ENCODE results near the gene LIPG. TPM values are rescaled to one million over a fixed set of nuclear protein-coding genes. Genes with fewer than 3 reads are reported as not detected.

Gene LIPG
- polyA plus RNA-seq, 4 donors: 1.9 to 33.0 (median 17.8) TPM

- no peak for FAIRE-seq
- Histone ChIP-seq H3K36me3 (ENCODE audit: control insufficient read depth in 3 of 3, insufficient read depth in 2 of 3, low read depth in 1 of 3, low read length in 3 of 3) (no peaks in the 10 kb centered on the region), H3K27me3 (ENCODE audit: control insufficient read depth in 3 of 3, insufficient read depth in 3 of 3, low read length in 3 of 3) (no peaks in the 10 kb centered on the region), H3K4me1 (ENCODE audit: control insufficient read depth in 3 of 3, insufficient read depth in 2 of 3, low read depth in 1 of 3, low read length in 2 of 3) (peaks cover 0 to 22% (median 0%) of the 10 kb centered on the region in 3 donors), H3K27ac (ENCODE audit: low read depth in 1 of 3, low read length in 2 of 3) (no peak overlapping the region), H3K9me3 (ENCODE audit: control insufficient read depth in 2 of 2, insufficient read depth in 1 of 2, low read depth in 1 of 2, low read length in 1 of 2) (no peaks in the 10 kb centered on the region), H3K4me3 (ENCODE audit: low read depth in 1 of 3, low read length in 3 of 3) (no peak overlapping the region)
- 71 to 78% (median 77%) methylated on average over 3 of the region's 3 CpGs for WGBS, 3 donors
- DNase-seq: no peak
These were observed 59.4 kb downstream of the LIPG start for GRCh38 chr18:49621301-49621700.

- FAIRE-seq: no peak
- Histone ChIP-seq H3K27me3 (ENCODE audit: control insufficient read depth in 3 of 3, insufficient read depth in 3 of 3, low read length in 3 of 3) (no peaks in the 10 kb centered on the region), H3K27ac (ENCODE audit: low read depth in 1 of 3, low read length in 2 of 3) (no peak overlapping the region), H3K9me3 (ENCODE audit: control insufficient read depth in 2 of 2, insufficient read depth in 1 of 2, low read depth in 1 of 2, low read length in 1 of 2) (no peaks in the 10 kb centered on the region), H3K4me3 (ENCODE audit: low read depth in 1 of 3, low read length in 3 of 3) (no peak overlapping the region), H3K4me1 (ENCODE audit: control insufficient read depth in 3 of 3, insufficient read depth in 2 of 3, low read depth in 1 of 3, low read length in 2 of 3) (peaks cover 0 to 24% (median 0%) of the 10 kb centered on the region in 3 donors), H3K36me3 (ENCODE audit: control insufficient read depth in 3 of 3, insufficient read depth in 2 of 3, low read depth in 1 of 3, low read length in 3 of 3) (no peaks in the 10 kb centered on the region)
- 68 to 83% (median 71%) methylated on average over 11 to 12 of the region's 12 CpGs for WGBS, 3 donors
- no peak for DNase-seq
These were observed 60.0 kb downstream of the LIPG start for GRCh38 chr18:49621717-49622351.

GRCh38 chr18:49623571-49623970 is 61.7 kb downstream of the LIPG start:
- no peak for DNase-seq
- no peak for FAIRE-seq
- WGBS, 3 donors: 88 to 93% (median 93%) methylated on average over 6 of the region's 6 CpGs
- no peak overlapping the region for H3K27ac ChIP-seq (ENCODE audit: low read depth in 1 of 3, low read length in 2 of 3)
- no peaks in the 10 kb centered on the region for H3K27me3 ChIP-seq (ENCODE audit: control insufficient read depth in 3 of 3, insufficient read depth in 3 of 3, low read length in 3 of 3)
- H3K9me3 ChIP-seq (ENCODE audit: control insufficient read depth in 2 of 2, insufficient read depth in 1 of 2, low read depth in 1 of 2, low read length in 1 of 2): no peaks in the 10 kb centered on the region
- no peaks in the 10 kb centered on the region for H3K36me3 ChIP-seq (ENCODE audit: control insufficient read depth in 3 of 3, insufficient read depth in 2 of 3, low read depth in 1 of 3, low read length in 3 of 3)
- H3K4me1 ChIP-seq (ENCODE audit: control insufficient read depth in 3 of 3, insufficient read depth in 2 of 3, low read depth in 1 of 3, low read length in 2 of 3): peaks cover 0 to 20% (median 0%) of the 10 kb centered on the region in 3 donors
- H3K4me3 ChIP-seq (ENCODE audit: low read depth in 1 of 3, low read length in 3 of 3): no peak overlapping the region

GRCh38 chr18:49625021-49625691 is 63.3 kb downstream of the LIPG start:
- FAIRE-seq: no peak
- Histone ChIP-seq H3K27ac (ENCODE audit: low read depth in 1 of 3, low read length in 2 of 3) (no peak overlapping the region), H3K36me3 (ENCODE audit: control insufficient read depth in 3 of 3, insufficient read depth in 2 of 3, low read depth in 1 of 3, low read length in 3 of 3) (no peaks in the 10 kb centered on the region), H3K27me3 (ENCODE audit: control insufficient read depth in 3 of 3, insufficient read depth in 3 of 3, low read length in 3 of 3) (no peaks in the 10 kb centered on the region), H3K4me3 (ENCODE audit: low read depth in 1 of 3, low read length in 3 of 3) (no peak overlapping the region), H3K4me1 (ENCODE audit: control insufficient read depth in 3 of 3, insufficient read depth in 2 of 3, low read depth in 1 of 3, low read length in 2 of 3) (peaks cover 5 to 24% (median 9%) of the 10 kb centered on the region in 3 donors), H3K9me3 (ENCODE audit: control insufficient read depth in 2 of 2, insufficient read depth in 1 of 2, low read depth in 1 of 2, low read length in 1 of 2) (no peaks in the 10 kb centered on the region)
- DNase-seq: peak in 1 of 2 donors; percentile 36
- 59 to 77% (median 69%) methylated on average over 9 of the region's 9 CpGs for WGBS, 3 donors

- H3K4me3 ChIP-seq (ENCODE audit: low read depth in 1 of 3, low read length in 3 of 3): no peak overlapping the region
- H3K27ac ChIP-seq (ENCODE audit: low read depth in 1 of 3, low read length in 2 of 3): no peak overlapping the region
- FAIRE-seq (no peak), DNase-seq (peak in 1 of 2 donors; percentile 37)
- 68 to 73% (median 72%) methylated on average over 7 to 8 of the region's 8 CpGs for WGBS, 3 donors
- H3K27me3 ChIP-seq (ENCODE audit: control insufficient read depth in 3 of 3, insufficient read depth in 3 of 3, low read length in 3 of 3): no peaks in the 10 kb centered on the region
- peaks cover 6 to 41% (median 12%) of the 10 kb centered on the region in 3 donors for H3K4me1 ChIP-seq (ENCODE audit: control insufficient read depth in 3 of 3, insufficient read depth in 2 of 3, low read depth in 1 of 3, low read length in 2 of 3)
- no peaks in the 10 kb centered on the region for H3K9me3 ChIP-seq (ENCODE audit: control insufficient read depth in 2 of 2, insufficient read depth in 1 of 2, low read depth in 1 of 2, low read length in 1 of 2)
- no peaks in the 10 kb centered on the region for H3K36me3 ChIP-seq (ENCODE audit: control insufficient read depth in 3 of 3, insufficient read depth in 2 of 3, low read depth in 1 of 3, low read length in 3 of 3)
These were observed 65.1 kb downstream of the LIPG start for GRCh38 chr18:49626842-49627467.

- Histone ChIP-seq H3K27me3 (ENCODE audit: control insufficient read depth in 3 of 3, insufficient read depth in 3 of 3, low read length in 3 of 3) (no peaks in the 10 kb centered on the region), H3K36me3 (ENCODE audit: control insufficient read depth in 3 of 3, insufficient read depth in 2 of 3, low read depth in 1 of 3, low read length in 3 of 3) (no peaks in the 10 kb centered on the region), H3K4me1 (ENCODE audit: control insufficient read depth in 3 of 3, insufficient read depth in 2 of 3, low read depth in 1 of 3, low read length in 2 of 3) (peaks cover 6 to 42% (median 12%) of the 10 kb centered on the region in 3 donors), H3K4me3 (ENCODE audit: low read depth in 1 of 3, low read length in 3 of 3) (no peak overlapping the region), H3K9me3 (ENCODE audit: control insufficient read depth in 2 of 2, insufficient read depth in 1 of 2, low read depth in 1 of 2, low read length in 1 of 2) (no peaks in the 10 kb centered on the region), H3K27ac (ENCODE audit: low read depth in 1 of 3, low read length in 2 of 3) (no peak overlapping the region)
- 63 to 87% (median 82%) methylated on average over 3 of the region's 3 CpGs for WGBS, 3 donors
- no peak for FAIRE-seq
- peak in 1 of 2 donors; percentile 82 for DNase-seq
These were observed 66.3 kb downstream of the LIPG start for GRCh38 chr18:49628119-49628518.

GRCh38 chr18:49628881-49629795 is 67.3 kb downstream of the LIPG start:
- peaks cover 6 to 42% (median 12%) of the 10 kb centered on the region in 3 donors for H3K4me1 ChIP-seq (ENCODE audit: control insufficient read depth in 3 of 3, insufficient read depth in 2 of 3, low read depth in 1 of 3, low read length in 2 of 3)
- 25 to 57% (median 52%) methylated on average over 16 of the region's 16 CpGs for WGBS, 3 donors
- H3K9me3 ChIP-seq (ENCODE audit: control insufficient read depth in 2 of 2, insufficient read depth in 1 of 2, low read depth in 1 of 2, low read length in 1 of 2): no peaks in the 10 kb centered on the region
- DNase-seq: peak; percentile 55 to 77
- no peak overlapping the region for H3K4me3 ChIP-seq (ENCODE audit: low read depth in 1 of 3, low read length in 3 of 3)
- no peak for FAIRE-seq
- H3K27me3 ChIP-seq (ENCODE audit: control insufficient read depth in 3 of 3, insufficient read depth in 3 of 3, low read length in 3 of 3): no peaks in the 10 kb centered on the region
- peak overlapping the region in 1 of 3 donors; percentile 1 for H3K27ac ChIP-seq (ENCODE audit: low read depth in 1 of 3, low read length in 2 of 3)
- no peaks in the 10 kb centered on the region for H3K36me3 ChIP-seq (ENCODE audit: control insufficient read depth in 3 of 3, insufficient read depth in 2 of 3, low read depth in 1 of 3, low read length in 3 of 3)

- Histone ChIP-seq H3K9me3 (ENCODE audit: control insufficient read depth in 2 of 2, insufficient read depth in 1 of 2, low read depth in 1 of 2, low read length in 1 of 2) (no peaks in the 10 kb centered on the region), H3K4me1 (ENCODE audit: control insufficient read depth in 3 of 3, insufficient read depth in 2 of 3, low read depth in 1 of 3, low read length in 2 of 3) (peaks cover 6 to 42% (median 12%) of the 10 kb centered on the region in 3 donors), H3K27ac (ENCODE audit: low read depth in 1 of 3, low read length in 2 of 3) (peak overlapping the region in 1 of 3 donors; percentile 88), H3K4me3 (ENCODE audit: low read depth in 1 of 3, low read length in 3 of 3) (no peak overlapping the region), H3K36me3 (ENCODE audit: control insufficient read depth in 3 of 3, insufficient read depth in 2 of 3, low read depth in 1 of 3, low read length in 3 of 3) (no peaks in the 10 kb centered on the region), H3K27me3 (ENCODE audit: control insufficient read depth in 3 of 3, insufficient read depth in 3 of 3, low read length in 3 of 3) (no peaks in the 10 kb centered on the region)
- no peak for FAIRE-seq
- DNase-seq: peak; percentile 90 to 91
These were observed 68.4 kb downstream of the LIPG start for GRCh38 chr18:49630246-49630699.

Measured in small intestine (tissue), 7 donors.